Measurements from ENCODE around the gene TAF11L14.
"Not testable (repeated sequence)": the region's sequence is repeated elsewhere in the genome, so short reads cannot be mapped to it uniquely, and the experiment has no call there.

The TAF11L14 gene

DNA sequence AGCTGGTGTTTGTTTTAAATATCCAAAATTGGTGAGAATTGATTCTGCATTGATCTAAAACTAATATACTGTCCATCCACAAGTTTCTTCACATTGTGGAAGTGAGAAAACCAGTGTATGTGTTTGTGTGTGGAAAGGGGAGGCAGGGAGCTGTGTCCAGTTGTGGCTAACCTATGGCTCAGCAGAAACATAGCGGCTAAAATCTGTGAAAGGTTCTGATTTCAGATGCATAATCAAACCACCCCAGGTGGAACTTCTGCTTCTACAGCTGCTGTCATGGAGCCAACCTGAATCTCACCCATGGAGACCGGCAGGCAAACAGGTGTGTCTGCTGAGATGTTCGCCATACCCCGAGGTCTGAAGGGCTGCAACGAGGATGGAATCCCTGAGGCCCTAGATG is at the start of gene TAF11L14:
TSS of gene TAF11L14 (plus strand) at position 301 of the 400 bp plus-strand sequence.
- no peak for DNase-seq (ENCODE audit: low read depth)

DNA sequence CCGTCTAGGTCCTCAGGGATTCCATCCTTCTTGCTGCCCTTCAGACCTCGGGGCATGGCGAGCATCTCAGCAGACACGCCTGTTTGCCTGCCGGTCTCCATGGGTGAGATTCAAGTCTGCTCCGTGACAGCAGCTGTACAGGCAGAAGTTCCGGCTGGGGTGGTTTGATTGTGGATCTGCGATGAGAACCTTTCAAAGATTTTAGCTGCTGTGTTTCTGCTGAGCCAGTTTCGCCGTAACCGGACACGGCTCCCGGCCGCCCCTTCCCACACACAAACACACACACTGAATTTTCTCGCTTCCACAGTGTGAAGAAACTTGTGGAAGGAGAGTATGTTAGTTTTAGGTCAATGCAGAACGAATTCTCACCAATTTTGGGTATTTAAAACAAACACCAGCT is 48.6 kb upstream of the TAF11L14 start, which contains the start of gene TAF11L7:
TSS of gene TAF11L7 (minus strand) at position 101 of the 400 bp plus-strand sequence.
- DNase-seq (ENCODE audit: low read depth), result not testable (repeated sequence)

DNA sequence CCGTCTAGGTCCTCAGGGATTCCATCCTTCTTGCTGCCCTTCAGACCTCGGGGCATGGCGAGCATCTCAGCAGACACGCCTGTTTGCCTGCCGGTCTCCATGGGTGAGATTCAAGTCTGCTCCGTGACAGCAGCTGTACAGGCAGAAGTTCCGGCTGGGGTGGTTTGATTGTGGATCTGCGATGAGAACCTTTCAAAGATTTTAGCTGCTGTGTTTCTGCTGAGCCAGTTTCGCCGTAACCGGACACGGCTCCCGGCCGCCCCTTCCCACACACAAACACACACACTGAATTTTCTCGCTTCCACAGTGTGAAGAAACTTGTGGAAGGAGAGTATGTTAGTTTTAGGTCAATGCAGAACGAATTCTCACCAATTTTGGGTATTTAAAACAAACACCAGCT is 43.4 kb upstream of the TAF11L14 start, which contains the start of gene TAF11L8:
TSS of gene TAF11L8 (minus strand) at position 101 of the 400 bp plus-strand sequence.
- DNase-seq (ENCODE audit: low read depth), result not testable (repeated sequence)

DNA sequence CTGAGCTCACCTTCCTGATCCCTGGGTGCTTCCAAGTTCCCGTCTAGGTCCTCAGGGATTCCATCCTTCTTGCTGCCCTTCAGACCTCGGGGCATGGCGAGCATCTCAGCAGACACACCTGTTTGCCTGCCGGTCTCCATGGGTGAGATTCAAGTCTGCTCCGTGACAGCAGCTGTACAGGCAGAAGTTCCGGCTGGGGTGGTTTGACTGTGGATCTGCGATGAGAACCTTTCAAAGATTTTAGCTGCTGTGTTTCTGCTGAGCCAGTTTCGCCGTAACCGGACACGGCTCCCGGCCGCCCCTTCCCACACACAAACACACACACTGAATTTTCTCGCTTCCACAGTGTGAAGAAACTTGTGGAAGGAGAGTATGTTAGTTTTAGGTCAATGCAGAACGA is 40.0 kb upstream of the TAF11L14 start, which contains the start of gene TAF11L9:
TSS of gene TAF11L9 (minus strand) at position 140 of the 400 bp plus-strand sequence.
- DNase-seq (ENCODE audit: low read depth), result not testable (repeated sequence)

DNA sequence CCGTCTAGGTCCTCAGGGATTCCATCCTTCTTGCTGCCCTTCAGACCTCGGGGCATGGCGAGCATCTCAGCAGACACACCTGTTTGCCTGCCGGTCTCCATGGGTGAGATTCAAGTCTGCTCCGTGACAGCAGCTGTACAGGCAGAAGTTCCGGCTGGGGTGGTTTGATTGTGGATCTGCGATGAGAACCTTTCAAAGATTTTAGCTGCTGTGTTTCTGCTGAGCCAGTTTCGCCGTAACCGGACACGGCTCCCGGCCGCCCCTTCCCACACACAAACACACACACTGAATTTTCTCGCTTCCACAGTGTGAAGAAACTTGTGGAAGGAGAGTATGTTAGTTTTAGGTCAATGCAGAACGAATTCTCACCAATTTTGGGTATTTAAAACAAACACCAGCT is 36.5 kb upstream of the TAF11L14 start, which contains the start of gene TAF11L10:
TSS of gene TAF11L10 (minus strand) at position 101 of the 400 bp plus-strand sequence.
- not testable (repeated sequence) for DNase-seq (ENCODE audit: low read depth)

DNA sequence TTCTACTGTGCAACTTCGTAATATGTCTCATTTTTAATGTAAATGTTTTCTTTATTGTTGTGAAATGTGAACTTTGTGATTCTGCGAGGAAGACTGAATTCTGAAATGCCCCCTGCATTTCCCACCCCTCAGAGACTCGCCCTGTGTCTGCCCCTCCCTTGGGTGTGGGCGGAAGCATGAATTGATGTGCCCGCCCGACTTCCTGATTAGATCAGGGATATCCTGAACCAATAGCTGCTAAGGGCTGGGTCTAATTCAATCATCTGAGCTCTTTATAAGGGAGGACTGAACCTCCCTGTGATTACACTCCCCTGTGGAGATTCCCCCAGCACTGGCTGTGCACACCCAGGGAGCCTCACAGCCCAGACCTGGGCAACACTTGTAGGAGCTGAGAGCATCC is 30.4 kb upstream of the TAF11L14 start, which contains the start of gene TAF11L11:
TSS of gene TAF11L11 (plus strand) at position 304 of the 400 bp plus-strand sequence.
- not testable (repeated sequence) for DNase-seq (ENCODE audit: low read depth)

DNA sequence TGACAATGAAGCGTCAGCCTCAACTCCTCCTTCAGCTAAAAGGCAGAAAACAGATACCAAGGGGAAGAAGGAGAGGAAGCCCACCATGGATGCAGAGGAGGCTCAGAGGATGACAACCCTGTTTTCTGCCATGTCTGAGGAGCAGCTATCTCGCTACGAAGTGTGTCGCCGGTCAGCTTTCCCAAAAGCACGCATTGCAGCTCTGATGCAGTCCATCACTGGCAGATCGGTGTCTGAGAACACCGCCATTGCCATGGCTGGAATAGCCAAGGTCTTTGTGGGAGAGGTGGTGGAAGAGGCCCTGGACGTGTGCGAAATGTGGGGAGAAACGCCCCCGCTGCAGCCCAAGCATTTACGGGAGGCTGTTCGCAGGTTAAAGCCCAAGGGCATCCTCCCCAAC is 29.3 kb upstream of the TAF11L14 start:
- no peak for DNase-seq (ENCODE audit: low read depth)

DNA sequence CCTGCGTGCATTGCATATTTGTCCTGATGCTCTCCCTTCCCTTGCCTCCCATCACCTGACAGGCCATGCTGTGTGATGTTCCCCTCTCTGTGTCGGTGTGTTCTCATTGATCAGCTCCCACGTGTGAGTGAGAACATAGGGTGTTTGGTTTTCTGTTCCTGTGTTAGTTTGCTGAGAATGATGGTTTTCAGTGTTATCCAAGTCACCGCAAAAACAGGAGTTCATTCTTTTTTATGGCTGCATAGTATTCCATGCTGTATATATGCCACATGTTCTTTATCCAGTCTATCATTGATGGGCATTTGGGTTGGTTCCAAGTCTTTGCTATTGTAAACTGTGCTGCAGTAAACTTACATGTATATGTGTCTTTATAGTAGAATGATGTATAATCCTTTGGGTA is 26.8 kb upstream of the TAF11L14 start:
- not testable (repeated sequence) for DNase-seq (ENCODE audit: low read depth)

DNA sequence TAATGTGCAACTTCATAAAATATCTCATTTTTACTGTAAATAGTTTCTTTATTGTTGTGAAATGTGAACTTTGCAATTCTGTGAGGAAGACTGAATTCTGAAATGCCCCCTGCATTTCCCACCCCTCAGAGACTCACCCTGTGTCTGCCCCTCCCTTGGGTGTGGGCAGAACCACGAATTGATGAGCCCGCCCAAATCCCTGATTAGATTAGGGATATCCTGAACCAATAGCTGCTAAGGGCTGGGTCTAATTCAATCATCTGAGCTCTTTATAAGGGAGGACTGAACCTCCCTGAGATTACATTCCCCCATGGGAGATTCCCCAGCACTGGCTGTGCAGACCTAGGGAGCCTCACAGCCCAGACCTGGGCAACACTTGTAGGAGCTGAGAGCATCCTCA is 24.2 kb upstream of the TAF11L14 start, which contains the start of gene TAF11L12:
TSS of gene TAF11L12 (plus strand) at position 301 of the 400 bp plus-strand sequence.
- not testable (repeated sequence) for DNase-seq (ENCODE audit: low read depth)

DNA sequence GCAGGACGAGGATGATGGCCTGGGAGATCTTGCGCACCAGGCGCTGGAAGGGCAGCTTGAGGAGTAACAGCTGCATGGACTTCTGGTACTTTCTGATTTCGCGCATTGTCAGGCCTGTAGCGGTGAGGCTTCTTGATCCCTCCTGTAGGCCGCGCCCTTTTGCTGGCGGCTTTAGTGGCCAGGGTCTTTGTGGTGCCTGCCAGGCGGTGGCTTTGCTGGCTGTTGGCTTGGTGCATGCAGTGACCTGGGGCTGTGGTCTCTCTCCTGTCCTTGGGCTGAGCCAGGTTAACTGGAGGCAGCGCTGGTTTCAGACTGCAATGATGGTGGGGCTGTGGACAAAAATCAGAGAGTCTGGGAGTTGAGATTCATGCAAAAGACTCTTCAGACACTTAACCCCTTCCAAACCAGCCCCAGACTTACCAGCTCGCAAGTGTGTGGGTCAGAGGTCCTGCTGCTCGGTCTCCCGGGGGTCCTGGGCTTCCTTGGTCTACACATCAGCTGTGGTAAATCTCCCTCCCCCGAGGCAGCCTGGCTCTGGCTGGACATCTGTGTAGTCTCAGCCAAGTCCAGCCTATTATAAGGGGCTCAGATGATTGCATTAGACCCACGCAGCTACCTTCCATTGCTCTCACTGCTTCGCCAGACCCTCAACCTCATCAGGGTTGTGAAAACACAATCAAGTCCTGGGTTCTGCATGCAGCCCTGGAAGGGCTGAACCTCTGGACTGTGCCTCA is 19.2 kb upstream of the TAF11L14 start:
- no peak for DNase-seq (ENCODE audit: low read depth)

DNA sequence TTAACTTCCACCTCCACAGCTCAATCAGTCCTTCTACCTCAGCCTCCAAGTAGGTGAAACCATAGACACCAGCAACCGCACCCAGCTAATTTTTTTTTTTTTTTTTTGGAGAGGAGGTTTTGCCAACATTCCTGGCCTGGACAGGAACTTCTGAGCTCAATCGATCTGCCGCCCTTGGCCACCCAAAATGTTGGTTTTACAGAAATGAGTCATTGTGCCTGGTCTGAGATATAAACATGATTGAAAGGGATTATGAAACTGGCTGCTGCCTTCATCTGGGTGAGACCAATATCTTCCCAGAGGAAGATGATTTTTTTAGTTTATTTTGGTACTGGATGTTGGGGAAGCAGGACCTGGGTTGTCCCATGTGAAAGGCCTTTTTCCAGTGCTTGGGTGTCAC is 14.9 kb upstream of the TAF11L14 start:
- DNase-seq (ENCODE audit: low read depth), result no peak

DNA sequence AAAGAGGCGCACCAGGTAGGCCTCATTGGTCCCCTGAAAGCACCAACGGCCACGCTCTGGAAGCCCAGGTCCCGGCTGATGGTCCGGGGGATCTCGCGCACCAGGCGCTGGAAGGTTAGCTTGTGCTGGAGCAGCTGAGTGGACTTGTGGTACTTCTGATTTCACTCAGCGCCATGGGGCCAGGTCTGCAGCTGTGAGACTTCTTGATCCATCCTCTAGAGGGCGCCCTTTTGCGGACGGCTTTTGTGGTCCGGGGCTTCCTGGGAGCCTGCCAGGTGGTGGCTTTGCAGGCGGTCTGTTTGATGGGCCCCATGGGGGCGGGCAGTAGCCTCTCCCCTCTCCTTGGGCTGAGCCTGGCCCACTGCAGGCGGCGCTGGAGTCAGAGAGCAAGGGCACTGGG is 13.6 kb upstream of the TAF11L14 start:
- DNase-seq (ENCODE audit: low read depth), result no peak

DNA sequence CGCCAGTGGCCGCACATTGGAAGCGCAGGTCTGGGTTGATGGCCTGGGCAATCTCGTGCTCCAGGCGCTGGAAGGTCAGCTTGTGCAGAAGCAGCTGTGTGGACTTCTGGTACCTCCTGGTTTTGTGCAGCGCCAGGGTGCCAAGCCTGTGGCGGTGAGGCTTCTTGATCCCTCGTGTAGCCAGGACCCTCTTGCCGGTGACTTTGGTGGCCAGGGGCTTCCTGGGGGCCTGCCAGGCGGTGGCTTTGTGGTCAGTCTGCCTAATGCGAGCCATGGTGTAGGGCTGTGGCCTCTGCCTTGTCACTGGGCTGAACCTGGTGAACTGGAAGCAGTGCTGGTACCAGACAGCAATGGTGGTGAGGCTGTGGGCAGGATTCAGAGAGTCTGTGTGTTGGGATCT is 8.6 kb upstream of the TAF11L14 start:
- no peak for DNase-seq (ENCODE audit: low read depth)

DNA sequence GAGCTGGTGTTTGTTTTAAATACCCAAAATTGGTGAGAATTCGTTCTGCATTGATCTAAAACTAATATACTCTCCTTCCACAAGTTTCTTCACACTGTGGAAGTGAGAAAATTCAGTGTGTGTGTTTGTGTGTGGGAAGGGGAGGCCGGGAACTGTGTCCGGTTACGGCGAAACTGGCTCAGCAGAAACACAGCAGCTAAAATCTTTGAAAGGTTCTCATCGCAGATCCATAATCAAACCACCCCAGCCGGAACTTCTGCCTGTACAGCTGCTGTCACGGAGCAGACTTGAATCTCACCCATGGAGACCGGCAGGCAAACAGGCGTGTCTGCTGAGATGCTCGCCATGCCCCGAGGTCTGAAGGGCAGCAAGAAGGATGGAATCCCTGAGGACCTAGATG is 2.5 kb upstream of the TAF11L14 start, which contains the start of gene TAF11L13:
TSS of gene TAF11L13 (plus strand) at position 301 of the 400 bp plus-strand sequence.
- DNase-seq (ENCODE audit: low read depth), result not testable (repeated sequence)

DNA sequence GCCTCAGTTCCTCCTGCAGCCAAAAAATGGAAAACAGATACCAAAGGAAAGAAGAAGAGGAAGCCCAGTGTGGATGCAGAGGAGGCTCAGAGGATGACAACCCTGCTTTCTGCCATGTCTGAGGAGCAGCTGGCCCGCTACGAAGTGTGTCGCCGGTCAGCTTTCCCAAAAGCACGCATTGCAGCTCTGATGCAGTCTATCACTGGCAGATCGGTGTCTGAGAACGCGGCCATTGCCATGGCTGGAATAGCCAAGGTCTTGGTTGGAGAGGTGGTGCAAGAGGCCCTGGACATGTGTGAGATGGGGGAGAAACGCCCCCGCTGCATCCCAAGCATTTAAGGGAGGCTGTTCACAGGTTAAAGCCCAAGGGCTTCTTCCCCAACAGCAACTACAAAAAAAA is 15.0 kb downstream of the TAF11L14 start:
- not testable (repeated sequence) for DNase-seq (ENCODE audit: low read depth)

DNA sequence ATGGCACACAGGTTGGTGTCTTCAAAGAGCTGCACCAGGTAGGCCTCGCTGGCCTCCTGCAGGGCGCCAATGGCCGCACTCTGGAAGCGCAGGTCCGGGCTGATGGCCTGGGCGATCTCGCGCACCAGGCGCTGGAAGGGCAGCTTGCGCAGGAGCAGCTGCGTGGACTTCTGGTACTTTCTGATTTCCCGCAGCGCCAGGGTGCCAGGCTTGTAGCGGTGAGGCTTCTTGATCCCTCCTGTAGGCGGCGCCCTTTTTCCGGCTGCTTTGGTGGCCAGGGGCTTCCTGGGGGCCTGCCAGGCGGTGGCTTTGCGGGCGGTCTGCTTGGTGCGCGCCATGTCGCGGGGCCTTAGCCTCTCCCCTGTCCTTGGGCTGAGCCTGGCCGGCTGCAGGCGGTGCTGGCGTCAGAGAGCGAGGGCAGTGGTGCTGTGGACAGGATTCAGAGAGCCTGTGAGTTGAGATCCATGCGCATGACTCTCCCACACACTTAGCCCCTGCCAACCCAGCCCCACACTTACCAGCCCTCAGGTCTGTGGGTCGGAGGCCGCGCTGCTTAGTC is 21.0 kb downstream of the TAF11L14 start:
- not testable (repeated sequence) for DNase-seq (ENCODE audit: low read depth)

DNA sequence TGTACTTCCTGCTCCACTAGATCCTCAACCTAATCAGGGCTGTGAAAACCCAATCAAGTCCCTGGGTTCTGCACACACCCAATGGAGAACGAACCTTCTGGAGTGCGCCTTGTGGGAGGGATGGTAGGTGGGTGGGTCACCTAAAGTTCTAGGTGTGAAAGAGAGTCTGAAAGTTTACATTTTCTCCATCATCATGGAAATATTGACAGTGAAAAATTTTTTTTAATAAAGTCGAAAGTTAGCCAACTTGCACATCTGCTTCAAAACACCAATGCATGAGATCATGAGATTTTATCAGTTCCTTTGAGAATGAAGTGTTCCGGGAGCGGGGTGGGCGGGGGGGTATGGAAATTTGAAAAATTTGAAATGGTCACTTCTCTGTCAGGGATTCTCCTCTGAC is 21.7 kb downstream of the TAF11L14 start:
- no peak for DNase-seq (ENCODE audit: low read depth)

DNA sequence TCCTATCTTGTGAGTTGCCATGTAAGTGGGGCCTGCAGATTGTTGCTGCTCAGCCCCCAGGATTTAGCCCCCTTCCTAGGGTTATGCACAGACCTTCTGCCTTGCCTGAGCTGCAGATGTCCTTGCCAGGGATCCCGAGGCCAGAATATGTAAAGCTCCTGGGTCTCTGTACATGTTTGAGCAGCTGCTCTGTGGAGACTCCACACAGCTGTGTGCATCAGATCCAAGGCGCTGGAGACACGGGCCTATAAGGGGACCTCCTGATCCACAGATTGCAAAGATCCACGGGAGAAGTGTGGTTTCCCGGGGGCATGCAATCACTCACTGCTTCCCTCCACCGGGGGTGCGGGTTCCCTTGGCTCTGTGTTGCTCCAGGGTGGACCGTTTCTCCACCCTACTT is 28.9 kb downstream of the TAF11L14 start:
- no peak for DNase-seq (ENCODE audit: low read depth)

DNA sequence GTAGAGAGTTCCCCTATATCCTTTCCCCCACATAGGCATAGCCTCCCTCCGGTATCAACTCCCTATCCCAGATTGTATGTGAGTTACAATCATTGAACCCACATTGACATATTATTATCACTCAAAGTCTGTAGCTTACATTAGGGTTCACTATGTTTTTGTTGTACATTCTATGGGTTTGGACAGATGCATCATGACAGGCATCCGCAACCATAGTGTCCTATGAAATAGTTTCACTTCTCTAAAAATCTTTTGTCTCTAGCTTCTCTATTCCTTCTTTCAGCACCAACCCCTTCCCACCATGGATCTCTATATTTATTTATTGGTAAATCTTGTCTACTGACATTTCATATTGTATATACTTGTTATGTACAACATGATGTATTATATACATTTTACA is 31.6 kb downstream of the TAF11L14 start:
- no peak for DNase-seq (ENCODE audit: low read depth)

DNA sequence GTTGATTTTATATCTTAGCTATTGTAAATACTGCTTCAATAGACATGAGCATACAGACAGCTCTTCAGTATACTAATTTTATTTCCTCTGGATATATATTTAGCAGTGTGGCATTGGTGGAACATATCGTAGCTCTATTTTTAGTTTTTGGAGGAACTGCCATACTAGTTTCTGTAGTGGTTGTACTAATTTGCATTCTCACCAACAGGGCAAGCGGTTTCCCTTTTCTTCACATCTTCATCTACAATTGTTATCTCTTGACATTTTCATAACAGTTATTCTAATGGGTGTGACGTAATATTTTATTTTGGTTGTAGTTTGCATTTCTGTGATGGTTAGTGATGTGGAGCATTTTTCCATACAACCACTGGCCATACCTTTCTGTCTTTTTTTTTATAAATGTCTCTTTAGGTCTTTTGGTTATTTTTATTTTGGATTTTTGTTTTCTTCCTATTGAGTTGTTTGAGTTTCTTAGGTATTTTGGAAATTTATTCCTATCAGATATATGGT is 32.5 kb downstream of the TAF11L14 start:
- no peak for DNase-seq (ENCODE audit: low read depth)

DNA sequence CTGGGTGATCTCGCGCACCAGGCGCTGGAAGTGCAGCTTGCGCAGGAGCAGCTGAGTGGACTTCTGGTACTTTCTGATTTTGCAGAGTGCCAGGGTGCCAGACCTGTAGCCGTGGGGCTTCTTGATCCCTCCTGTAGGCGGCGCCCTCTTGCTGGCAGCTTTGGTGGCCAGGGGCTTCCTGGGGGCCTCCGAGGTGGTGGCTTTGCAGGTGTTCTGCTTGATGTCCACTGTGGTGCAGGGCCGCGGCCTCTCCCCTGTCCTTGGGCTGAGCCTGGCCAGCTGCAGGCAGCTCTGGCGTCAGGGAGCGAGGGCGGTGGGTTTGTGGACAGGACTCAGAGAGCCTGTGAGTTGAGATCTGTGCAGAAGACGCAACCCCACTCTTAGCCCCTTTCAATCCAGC is 36.1 kb downstream of the TAF11L14 start:
- DNase-seq (ENCODE audit: low read depth), result no peak

DNA sequence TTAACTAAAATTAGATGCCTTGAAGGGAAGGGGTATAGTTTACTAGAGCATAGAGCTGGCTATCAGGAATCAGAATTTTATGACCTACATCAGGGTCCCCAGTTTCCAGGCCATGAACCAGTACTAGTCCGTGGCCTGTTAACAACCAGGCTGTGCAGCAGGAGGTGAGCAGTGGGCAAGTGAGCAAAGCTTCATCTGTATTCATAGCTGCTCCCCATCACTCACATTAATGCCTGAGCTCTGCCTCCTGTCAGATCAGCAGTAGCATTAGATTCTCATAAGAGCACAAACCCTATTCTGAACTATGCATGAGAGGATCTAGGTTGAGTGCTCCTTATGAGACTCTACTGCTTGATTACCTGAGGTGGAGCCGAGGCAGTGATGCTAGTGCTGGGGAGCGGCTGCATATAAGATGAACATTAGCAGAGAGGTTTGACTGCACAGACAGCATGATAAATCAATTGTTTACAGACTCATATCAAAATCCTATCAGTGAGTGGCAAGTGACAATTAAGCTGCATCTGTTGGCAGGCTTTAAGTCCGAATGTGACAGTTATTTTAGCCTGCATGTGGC is 44.6 kb downstream of the TAF11L14 start:
- no peak for DNase-seq (ENCODE audit: low read depth)
